ENCODE results near the gene ZMYND11.

ZMYND11 gene

DNA sequence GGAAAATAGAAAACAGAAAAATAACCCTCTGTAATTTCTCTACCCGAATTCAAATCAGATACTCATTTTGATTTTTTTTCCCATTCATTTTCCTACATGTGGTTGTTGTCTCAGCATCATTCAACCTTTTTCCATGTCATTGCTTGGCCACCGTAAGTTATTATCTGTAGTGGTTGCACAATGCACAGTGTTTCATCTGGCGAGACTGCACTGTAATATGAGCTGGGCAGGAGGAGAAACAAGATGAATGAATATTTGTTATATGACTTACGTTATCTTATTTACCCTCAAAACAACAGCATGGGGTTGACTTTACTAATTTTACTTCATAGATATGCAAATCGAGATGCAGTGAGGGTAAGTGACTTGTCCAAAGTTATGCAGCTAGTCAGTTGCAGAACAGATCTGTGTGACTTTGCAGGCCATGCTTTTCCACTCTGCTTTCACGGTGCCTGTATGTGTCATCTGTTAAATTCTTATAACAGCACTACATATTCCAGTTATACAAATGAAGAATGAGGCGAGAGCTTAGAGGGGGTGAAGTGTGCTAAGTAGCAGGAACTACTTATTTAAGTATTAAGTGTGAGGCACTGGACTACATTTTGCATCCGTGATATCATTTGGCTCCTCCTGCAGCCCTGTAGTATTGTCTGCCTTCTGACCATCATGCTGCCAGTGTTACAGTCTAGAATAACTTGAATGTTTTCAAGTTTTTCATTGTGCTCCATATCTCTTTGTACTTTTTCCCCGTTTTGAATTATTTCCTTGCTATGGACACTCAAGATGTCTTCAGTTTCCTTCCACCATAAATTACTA lies 56.7 kb downstream of the ZMYND11 start:
- DNase-seq (ENCODE audit: low read depth), result no peak

GRCh38 chr10:194281-194680 lies 59.0 kb downstream of the ZMYND11 start:
- no peak for DNase-seq (ENCODE audit: low read depth)

- no peak for DNase-seq (ENCODE audit: low read depth)
These were observed 65.2 kb downstream of the ZMYND11 start for GRCh38 chr10:200405-200804.

DNA sequence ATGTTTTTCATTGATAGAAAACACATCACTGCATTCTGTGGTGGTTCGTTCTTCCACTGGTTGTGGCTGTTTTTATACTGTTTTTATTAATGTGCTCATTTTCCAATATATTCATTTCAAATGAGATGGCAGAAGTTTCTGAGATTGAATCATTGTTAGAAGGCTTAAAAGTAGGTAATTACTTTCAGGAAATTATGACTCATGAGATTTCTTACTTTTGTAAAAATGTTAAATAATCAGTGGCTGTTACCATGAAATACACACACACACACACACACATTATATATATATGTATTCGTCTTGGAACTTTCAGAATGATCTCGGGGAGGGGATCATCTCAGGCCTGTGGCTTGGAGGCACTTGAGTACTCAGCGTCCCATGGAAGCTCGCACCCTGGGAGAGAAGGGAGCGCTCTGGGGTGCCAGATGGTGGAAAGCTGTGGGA lies 66.1 kb downstream of the ZMYND11 start:
- DNase-seq (ENCODE audit: low read depth), result no peak

DNA sequence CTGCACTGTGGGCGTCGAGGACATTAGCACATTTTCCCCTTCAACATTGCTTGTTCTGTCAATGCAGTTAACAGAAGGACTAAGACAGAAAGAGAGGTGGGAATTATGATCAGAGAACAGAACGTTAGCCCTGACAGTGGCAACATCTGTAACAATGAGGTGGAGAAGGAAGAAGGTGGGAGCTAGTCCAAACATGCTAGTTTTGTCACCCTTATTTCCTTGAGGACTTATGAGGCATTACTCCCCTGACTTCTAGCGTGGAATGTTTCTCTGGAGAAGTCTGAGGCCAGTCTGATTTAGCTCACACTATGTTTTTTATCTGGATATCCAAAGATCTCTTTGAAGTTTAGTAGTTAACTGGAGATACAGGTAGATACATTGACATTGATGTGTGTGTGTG lies 73.4 kb downstream of the ZMYND11 start:
- DNase-seq (ENCODE audit: low read depth), result no peak

GRCh38 chr10:209357-209756 lies 74.1 kb downstream of the ZMYND11 start:
- DNase-seq (ENCODE audit: low read depth), result no peak

GRCh38 chr10:210297-210696 lies 75.0 kb downstream of the ZMYND11 start:
- no peak for DNase-seq (ENCODE audit: low read depth)

GRCh38 chr10:215444-215843 lies 80.2 kb downstream of the ZMYND11 start:
- no peak for DNase-seq (ENCODE audit: low read depth)

DNA sequence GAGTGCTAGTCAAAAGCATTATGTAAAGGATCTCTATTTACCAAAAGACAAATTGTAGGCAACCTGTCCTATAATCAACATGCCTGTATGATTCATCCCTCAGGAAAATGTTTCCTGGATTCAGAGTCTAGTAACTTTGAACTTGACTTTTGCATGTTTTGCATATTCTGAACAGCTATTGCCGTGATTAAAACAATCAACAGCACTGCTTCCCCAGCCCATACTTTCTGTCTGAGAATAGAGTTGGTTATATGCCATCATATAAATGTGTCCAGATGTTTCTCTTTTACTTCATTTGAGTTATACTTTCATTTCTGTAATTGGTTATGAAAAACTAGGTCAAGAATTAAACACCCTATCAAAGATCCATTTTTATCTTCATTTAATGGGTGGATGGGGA lies 83.5 kb downstream of the ZMYND11 start:
- DNase-seq (ENCODE audit: low read depth), result no peak

GRCh38 chr10:219731-220472 lies 84.6 kb downstream of the ZMYND11 start:
- DNase-seq (ENCODE audit: low read depth), result no peak

- no peak for DNase-seq (ENCODE audit: low read depth)
These were observed 89.3 kb downstream of the ZMYND11 start for GRCh38 chr10:224571-224970.

- DNase-seq (ENCODE audit: low read depth), result no peak
These were observed 90.8 kb downstream of the ZMYND11 start for GRCh38 chr10:226018-226417.

GRCh38 chr10:227014-227413 lies 91.8 kb downstream of the ZMYND11 start:
- DNase-seq (ENCODE audit: low read depth), result no peak

DNA sequence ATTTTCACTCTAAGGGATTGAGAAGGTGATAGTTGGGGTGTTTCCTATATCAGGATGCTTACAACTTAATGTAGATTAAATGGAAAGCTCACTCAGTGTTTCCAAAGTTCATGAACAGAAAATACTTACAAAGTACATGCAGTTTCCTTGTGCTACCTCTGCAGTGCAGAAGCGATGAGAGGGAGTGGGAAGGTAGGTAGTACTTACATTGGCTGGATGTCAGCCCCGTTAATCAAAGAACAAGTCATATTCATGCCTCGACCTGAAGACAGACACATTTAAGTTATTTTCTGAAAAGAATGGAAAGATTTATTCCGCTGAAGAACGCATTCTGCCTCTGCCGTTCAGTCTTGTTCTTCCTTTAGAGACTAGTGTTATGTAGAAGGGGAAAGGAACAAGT lies 93.1 kb downstream of the ZMYND11 start:
- no peak for DNase-seq (ENCODE audit: low read depth)

DNA sequence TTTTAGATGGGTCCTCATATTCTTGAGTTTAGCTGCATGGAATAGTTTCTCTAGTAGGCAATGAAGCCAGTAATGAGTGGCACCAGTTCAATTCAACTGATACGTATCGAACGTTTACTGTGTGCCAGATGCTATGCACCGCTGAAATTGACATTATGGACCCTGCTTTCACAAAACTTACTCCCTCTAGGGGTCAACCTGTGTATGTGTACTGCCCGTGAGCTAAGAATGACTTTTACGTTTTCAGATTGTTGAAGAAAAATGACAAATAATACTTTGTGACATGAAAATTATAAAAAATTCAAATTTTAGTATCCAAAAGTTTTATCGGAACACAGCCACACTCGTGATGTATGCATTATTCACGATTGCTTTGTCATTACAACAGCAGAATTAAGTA lies 95.5 kb downstream of the ZMYND11 start:
- DNase-seq (ENCODE audit: low read depth), result no peak

DNA sequence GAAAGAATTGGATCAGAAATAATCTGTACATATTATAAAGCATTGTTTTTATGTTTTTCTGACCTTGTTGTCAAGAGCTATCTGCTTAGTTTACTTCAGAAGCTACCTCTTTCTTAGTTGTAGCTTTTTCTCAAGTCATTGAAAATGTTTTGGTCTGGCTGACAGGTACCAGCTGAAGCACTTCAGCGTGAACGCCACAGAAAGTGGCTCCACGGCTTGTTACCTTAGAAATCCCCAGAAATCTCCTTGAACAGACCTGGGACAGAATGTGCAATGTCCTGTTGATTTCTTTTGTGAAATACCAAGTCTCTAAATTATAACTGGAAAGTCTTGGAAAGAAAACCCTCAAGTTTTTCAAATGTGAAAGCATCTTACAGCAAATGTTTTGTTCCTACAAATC lies 96.8 kb downstream of the ZMYND11 start:
- no peak for DNase-seq (ENCODE audit: low read depth)

- no peak for DNase-seq (ENCODE audit: low read depth)
These were observed 97.6 kb downstream of the ZMYND11 start for GRCh38 chr10:232878-233277.

DNA sequence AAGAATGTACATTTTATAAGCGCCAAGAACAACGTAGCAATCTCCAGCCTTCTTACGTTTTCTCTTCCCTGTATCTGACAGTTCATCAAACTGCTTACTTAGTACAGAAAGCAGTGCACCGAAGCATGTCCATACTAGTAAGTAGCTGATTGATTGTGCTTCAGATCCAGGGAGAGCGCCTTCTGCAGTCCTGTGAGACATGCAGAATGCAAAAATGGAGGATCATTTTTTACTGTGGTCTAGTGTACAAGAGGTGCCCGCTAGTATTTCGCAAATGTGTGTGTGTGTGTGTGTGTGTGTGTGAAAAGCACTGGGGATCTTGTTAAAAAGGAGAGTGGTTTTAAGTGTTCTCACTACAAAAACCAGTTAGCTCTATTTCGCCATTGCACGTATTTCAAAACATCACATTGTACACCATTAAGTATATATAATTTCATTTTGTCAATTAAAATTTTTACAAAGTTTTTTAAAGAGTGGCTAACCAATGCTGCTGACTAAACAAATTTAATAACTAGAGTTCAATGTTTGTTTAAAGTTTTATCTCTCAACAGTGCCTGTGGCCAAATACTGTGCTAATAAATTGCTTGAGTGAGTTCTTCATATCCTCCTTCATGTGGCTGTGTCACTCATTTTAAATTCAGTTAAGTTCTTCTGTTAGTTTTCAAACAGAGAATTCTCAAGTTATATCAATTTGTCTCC lies 99.6 kb downstream of the ZMYND11 start:
- DNase-seq (ENCODE audit: low read depth), result no peak

DNA sequence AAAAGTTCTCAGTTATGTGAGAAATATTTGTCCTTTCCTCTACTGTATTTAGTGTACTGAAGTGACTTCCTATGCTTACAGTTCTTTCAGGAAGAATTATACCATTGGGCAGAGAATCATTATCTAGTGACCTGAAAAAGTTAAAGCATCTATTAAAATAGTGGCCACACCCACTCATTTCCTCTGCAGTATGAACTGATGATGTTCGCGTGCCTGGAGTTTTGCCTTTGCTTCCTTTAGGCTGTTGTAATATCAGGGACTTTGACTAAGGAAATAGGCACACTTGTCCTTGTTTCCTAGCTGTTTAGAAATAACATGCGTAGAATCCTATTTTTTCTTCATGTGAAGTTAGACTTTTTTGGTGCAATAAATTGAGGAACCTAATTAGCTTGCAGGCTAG lies 100.7 kb downstream of the ZMYND11 start:
- DNase-seq (ENCODE audit: low read depth), result no peak

DNA sequence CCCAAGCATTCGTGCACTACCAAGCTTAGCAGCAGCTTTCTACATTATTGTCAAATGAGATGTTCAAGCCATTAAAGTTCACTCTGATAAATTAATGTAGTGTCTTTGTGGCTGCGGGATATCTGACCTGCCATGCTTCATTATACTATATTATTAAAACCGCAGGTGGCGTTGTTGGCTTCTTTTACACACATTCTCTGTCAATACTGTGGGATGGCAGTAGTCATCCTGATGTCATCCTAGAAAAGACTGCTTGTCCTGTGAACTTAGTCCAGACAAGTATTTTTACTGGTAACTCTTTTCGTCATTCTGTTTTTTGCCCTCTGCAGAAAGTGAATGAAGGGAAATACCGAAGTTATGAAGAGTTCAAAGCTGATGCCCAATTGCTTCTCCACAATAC lies 103.9 kb downstream of the ZMYND11 start:
- DNase-seq (ENCODE audit: low read depth), result no peak

DNA sequence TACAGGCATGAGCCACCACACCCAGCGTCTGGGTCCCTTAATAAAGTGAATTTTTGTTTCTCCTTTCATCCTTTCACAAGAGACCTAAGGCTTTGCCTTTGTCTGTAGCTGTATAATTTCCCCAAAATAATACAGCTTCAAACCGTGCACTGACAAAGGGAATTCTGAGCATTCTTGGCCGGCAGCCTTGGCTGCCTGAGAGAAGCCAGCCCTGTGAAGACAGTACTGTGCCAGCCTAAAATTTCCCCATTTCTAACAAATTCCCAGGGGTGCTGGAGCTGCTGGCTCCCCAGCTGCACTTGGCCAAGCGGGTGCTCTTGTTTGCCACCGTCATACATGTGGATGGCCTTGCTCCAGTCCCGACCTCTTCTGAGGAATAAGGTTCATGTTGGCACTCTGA lies 106.2 kb downstream of the ZMYND11 start:
- DNase-seq (ENCODE audit: low read depth), result no peak

GRCh38 chr10:241966-242643 lies 106.8 kb downstream of the ZMYND11 start:
- DNase-seq (ENCODE audit: low read depth), result no peak

Measured in stimulated activated CD8-positive, alpha-beta memory T cell treated with anti-CD3 and anti-CD28 coated beads, Interleukin-15, amount 100 ng/mL, for 24 hours (primary cell).